Frontal cortex (tissue), 4 donors: ENCODE data around the gene GAPVD1. TPM values are rescaled to one million over a fixed set of nuclear protein-coding genes. Genes with fewer than 3 reads are reported as not detected.

ENCODE experiments used
- DNase-seq, 2 donors: peaks; one replicate each; pipeline ENCODE4 v3.0.0; 2012; ENCODE audit warnings: low spot score in 2 of 2
- FAIRE-seq: peaks from 2 replicates; lab custom pipeline; 2012; peaks lifted over from hg19 to GRCh38; lab: Jason Lieb, UNC
- total RNA-seq: library from RNA; depleted of rRNA; stranded (reverse); fragments of >200 nt; gene quantifications from one replicate; pipeline ENCODE4 v1.2.3, GENCODE V29; 2014
- donor health status: control.
- donor health status: control.
- donor health status: control.

Gene GAPVD1
- total RNA-seq, 1 donor from 2014 or later, result 74.2 TPM

DNA sequence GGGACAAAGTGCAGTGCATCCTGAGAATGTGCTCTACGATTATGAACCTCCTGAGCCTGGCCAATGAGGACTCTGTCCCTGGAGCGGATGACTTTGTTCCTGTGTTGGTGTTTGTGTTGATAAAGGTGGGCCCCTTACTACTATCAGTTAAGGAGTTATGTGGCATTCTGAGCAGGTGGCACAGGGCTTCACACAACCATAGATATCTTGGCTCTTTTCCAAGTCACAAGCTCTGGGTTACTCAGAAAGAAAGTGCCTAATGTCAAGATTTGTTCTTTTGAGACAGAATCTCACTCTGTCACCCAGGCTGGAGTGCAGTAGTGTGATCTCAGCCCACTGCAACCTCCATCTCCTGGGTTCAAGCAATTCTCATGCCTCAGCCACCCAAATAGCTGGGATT lies 99.0 kb downstream of the GAPVD1 start:
- FAIRE-seq (no peak), DNase-seq (no peak)

DNA sequence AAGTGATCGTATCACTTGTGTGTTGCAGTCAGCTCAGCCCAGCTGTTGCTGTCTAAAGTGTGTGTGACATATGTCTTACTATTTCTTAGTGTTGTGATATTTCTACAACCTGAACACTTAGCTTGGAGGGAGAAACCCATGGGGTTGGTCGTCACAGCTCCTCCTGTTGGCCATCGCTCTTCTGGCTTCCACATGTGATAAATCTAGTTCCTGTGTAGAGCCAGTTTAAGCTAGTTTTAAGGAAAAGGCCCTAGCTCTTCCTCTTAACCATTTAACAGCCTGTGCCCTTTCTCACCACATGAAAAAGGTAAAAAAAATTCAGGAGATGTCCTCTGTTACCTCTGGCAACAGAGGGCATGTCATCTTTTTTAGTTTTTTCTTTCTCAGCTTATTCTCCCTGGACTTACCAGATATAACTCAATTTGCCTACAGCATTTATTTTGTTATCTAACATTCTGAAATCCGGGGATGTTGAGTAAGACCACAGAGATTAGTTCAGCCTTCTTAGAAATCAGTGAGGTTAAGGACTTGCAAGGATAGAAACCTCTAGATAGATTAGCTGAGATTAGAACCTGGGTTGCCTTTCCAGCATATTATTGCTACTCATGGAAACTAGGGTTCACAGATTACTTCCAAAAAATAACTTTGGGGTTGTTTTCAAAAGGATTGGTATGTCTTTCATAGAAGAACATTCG lies 100.4 kb downstream of the GAPVD1 start:
- DNase-seq (no peak), FAIRE-seq (no peak)

DNA sequence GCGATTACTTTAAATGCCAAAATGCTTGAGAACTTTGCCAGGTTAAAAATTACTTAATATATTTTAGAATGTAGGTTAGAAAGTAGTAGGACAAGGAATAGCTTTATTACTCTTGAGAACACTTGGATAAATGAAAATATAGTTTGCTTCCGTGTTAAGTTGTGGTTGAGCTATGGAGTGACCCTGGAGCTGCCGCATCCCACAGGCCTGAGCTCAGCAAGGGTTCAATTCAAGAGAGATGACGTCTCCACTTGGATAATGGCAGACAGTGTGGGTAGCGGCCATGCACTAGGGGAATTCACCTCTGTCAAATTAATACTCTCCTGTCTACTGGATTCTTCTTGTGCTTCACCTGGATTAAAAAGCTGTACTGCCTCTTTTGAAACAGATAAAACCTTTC lies 105.0 kb downstream of the GAPVD1 start:
- DNase-seq, result no peak
- FAIRE-seq, result no peak

DNA sequence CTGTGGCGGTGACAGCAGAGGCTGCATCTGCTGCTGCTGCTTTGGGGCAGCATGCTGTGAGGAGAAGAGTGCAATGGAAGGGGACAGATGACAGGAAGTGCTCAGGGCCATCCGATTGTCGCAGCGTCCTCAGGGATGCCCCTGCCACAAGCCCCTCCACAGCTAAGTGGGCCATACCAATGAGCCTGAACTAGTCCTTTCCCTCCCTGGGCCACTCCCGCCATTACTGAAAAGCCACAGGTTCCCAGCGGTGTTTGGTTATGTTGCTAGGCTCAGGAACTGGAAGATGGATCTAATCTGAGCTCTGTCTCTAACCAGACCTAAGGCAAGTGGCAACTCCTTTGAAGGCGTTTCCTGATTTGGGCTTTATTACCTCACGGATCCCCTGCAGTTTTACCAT lies 109.2 kb downstream of the GAPVD1 start:
- no peak for FAIRE-seq
- DNase-seq, result no peak

DNA sequence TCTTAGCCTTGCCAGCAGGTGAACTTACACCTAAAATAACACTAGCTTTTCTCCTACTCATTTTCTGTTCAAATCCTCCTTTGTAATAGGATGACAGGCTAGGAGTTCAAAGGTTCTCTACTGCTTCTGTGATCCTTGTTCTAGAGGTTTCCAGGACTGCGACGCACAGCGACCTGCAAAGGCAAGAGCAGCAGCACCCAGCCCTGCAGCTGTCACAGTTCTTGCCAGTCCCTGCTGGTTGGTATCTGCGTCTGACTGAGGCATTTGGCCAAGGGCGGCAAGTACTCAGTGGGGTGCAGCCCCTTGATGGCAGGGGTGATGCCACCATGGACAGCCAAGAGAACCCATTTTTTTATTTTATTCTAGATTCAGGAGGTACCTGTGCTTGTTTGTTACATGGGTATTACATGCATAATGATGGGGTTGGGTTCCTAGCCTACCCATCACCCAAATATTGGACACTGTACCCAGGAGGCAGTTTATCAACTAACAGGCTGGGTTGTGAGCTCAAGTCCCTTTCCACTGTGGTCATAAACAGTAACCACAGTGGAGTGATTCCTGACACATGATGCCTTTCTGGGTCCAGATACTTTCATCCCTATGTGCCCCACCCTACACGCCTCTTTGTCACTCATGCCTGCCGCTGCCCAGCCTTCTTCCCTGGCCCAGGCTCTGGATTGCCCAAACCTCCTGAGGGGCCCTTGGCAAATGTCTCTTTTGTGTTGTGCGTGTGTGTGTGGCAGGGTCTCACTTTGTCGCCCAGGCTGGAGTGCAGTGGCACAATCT lies 111.0 kb downstream of the GAPVD1 start:
- DNase-seq (no peak), FAIRE-seq (no peak)

DNA sequence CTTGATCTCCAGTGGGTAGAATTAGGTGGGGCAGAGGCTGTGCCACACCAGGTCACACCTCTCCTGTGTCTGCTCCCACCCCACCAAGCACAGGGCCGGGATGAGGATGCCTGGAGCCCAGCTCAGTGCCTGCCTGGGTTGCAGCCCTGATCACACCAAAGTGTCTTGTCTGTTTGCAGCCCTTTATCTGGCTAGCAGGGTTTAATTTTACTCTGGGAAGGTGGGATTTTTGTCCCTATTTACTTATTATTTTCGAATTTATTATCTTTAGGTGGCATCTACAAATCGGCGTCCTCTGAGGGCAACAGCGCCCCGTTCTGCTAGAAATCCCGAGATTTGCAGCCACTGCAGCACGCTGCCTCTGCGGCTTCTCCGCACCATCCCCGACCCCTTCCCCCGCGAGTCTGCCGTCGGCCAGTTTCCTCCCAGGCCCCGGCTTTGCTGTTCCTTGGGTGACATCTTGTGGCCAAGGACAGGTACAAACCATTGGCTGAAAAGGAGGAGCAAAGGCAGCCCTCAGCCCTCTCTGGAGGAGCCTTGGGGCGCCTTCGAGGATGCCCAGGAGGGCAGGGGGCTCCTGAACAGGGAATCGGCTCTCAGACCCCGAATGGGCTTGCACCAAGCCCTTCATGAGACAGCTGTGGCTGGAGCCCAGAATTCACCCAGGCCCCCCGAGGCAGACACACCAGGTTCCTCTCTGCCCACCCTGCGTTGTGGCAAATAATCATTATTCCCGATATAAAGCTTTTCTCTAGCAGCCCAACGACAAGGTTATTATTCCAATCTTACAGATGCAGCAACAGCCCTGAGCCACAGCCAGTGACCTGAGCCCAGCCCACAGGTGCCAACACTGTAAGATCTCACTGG lies 113.0 kb downstream of the GAPVD1 start:
- DNase-seq (peak; percentile 42 to 83), FAIRE-seq (no peak)

DNA sequence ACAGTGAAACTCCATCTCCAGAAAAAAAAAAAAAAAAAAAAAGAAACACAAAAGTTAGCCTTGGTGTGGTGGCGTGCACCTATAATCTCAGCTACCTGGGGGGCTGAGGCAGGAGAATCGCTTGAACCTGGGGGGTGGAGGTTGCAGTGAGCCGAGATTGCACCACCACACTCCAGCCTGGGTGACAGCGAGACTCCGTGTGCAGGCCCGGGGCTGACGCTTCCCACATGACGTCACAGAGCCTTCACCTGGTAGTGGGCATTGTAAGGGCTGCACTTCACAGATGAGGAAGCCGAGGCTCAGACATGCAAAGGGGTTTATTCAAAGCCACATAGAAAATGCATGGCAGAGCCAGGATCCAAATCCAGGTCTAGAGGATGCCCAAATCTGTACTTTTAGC lies 114.2 kb downstream of the GAPVD1 start:
- DNase-seq (no peak), FAIRE-seq (no peak)

DNA sequence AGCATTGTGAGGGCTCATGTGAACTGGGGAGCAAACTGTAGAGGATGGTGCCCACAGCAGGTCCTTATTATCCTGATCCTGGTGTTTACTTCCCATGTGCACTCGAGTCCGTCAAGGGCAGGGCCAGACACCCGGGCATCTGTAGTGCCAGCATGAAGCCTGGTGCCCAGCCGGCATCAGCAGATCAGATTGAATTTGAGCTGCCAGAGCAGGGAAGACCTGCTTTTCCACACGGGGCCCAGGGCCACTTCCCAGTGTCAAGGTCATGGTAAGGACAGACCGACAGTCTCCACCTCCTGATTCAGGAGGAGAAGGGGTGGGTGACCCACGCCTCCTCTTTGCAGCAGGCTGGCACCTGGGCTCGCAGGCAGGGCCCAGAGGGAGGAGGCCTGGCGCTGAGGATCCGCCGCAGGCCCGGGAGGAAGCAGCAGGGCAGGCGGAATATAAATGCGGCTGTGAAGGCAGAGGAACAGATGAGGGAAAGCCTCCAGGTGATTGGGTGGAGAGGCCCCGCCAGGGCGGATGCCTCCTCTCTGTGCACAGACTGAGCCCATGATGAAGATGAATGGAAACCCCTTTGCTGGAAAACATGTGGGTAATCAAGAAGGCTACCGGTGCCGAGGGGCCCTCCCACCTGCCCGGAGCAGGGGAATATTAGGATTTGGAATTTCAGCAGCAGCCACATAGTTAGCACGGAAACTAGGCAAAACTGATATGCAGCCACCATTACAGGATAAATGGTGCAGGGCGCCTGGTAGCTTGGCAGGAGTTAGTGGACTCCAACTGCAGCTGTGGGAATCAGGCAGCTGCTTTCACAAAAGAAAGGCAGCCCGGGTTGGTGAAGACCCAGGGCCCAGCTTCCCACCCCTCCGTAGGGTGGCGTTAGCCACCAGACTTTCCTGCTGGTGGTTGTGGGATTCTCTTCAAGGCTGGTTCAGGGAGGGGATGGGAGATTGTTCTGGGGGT lies 114.9 kb downstream of the GAPVD1 start:
- FAIRE-seq (no peak), DNase-seq (no peak)

DNA sequence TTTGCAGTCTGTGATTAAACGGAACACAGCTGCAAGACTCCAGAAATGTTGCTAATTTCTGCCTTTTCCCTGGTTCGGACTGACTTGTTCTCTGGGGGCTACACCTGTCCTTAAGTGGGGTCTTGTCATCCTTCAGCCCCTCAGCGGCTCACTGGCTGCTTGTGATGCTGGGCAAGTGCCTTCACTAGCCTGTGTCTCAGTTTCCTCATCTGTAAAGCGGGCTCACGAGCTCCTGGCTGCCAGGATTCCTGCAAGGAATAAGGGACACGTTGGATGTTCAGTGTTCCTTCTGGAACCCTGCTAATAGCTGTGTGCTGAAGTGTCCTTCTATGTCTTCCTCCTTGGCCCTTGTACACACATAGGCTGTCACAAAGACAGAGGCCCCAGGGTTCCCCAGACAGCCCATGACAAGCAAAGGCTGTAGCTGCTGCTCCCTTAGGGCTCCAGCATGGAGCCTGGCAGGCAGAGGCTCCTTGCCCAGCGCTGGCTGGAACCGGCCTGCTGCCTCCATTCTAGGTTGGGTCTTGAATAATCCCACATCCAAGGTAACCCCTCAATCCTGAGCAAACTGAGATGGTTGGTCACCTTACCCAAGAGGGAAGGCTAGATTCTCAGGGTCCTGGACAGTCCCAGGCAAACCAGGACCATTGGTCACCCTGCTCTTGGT lies 116.1 kb downstream of the GAPVD1 start:
- FAIRE-seq (no peak), DNase-seq (no peak)

DNA sequence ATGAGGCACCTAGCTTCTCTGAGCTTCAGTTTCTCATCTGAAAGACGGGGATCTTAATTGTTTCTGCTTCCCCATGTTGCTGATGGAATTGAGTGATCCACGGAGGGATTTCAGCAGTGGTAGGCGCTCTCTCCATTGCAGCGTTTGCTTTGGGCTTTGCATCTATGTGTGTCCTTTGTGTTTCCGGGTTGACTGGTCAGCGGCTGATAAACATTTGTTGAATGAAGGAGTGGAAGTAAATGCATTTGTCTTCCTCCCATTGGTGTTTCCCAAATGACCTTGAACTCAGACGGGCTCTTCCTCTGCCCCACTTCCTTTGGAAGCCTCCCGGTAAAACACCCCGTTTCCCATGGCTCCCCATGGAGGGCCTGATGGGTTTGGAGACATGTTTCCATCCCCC lies 117.2 kb downstream of the GAPVD1 start:
- no peak for FAIRE-seq
- DNase-seq, result no peak

DNA sequence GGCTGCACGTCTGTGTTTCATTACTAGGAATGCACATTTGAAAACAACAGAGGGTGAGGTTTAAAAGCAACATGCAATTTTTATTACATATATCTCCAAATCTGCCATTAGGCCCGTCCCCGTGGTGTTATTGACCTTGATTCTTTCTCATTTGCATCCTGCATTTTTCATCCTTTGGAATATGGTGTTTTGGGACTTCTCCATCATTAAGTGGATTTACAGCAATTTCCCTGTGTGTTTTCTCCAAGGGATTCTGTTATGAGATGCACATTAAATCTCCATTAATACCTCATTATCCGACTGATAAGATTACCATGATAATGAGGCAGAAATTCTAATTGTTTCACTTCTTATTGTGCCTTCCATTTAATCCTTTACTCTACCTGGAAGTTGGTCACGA lies 117.6 kb downstream of the GAPVD1 start:
- no peak for FAIRE-seq
- no peak for DNase-seq

DNA sequence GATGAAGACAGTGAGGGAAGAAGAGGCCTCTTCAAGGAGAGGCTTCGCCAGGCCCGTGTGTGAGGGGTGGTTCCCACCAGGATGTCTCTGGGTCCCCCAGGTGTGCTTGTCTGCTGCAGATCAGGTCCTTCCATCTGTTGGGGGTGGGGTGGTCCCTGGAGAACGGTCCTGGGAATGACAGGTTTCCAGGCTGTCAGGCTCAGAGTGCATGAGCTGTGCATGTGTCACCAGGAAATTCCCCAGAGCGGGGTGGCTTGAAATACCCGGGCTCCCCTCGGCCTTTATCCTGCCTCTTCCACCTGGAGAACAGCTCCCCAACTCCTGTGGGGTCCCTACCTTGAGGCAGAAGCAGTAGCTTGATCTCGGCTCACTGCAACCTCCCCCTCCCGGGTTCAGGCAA lies 118.8 kb downstream of the GAPVD1 start:
- no peak for FAIRE-seq

DNA sequence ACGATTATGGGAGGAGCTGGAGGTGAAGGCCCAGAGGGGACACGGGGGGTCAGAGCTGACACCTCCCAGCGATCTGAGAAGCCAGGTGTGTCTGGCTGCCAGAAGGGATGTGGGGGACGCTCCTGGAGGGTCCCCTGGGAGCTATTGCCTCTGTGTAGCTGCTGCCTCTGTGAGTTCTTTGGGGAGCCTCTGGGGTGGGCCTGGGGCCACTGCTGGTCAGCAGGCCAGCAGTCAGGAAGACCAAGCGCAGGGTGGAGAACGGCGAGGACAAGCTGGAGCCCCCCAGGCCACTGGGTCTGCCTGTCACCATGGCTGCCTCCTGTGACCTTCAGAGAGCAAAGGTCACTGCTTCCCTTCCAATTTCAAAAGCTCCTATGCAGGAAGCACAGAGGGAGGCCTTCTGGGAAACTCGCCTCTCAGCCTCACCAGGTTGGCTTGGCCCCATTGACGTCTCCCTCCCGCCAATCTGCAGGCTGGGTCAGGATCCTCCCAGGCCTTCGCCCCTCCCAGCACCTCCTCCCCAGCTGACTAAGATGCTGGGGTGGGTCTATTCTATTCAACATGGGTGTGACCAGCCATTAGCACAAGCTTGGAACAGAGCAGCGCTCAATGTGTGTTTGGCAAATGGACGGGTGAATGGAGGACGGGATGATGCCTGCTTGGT lies 126.4 kb downstream of the GAPVD1 start:
- DNase-seq, result no peak
- FAIRE-seq, result no peak

More for the DNA sequence above, 118.8 kb downstream of the GAPVD1 start:
- no peak for DNase-seq

DNA sequence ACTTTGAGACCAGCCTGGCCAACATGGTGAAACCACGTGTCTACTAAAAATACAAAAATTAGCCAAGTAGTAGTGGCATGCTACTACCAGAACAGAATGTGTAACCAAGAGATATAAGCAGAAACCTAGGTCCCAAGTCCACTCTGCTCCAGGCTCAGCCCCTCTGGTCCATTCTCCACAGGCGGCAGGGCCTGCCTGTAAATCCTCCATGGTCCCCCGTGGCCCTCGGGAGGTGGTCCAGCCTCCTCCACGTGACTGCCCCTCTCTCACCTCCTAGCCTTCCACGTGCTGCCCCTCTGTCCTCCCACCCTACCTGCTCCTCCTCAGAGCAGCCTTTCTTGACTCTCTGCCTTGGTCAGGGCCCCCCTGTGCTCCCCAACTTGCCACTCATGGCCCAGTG lies 127.4 kb downstream of the GAPVD1 start:
- FAIRE-seq, result no peak
- DNase-seq, result no peak

DNA sequence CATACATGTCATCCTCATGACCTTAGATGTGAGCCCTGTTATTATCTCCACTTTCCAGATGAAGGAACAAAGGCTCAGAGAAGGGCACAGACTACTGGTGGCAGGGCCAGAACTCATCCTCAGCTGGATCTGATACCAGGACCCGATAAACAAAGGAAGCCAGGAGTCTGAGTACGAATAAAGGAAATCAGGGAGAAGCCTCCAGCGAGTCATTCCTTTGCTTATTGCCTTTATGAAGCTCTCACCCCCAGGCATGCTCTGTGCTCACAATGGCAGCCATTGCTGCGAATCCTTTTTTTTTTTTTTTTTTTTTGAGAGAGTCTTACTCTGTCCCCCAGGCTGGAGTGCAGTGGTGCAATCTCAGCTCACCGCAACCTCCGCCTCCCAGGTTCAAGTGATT lies 130.1 kb downstream of the GAPVD1 start:
- FAIRE-seq (no peak), DNase-seq (no peak)

DNA sequence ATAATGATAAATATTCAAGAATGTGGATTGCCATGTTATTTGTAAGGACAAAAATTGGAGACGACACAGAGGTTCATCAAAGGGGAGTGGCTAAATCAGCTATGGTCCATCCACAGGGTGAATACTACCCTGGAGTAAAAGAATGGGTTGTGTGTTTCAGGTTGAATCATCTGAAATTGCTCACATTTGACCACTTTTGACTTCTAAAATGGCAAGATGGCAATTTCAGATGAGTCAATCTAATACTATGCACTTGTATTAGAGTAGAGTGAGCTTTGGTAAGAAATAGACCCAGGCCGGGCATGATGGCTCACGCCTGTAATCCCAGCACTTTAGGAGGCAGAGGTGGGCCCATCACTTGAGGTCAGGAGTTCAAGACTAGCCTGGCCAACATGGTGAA lies 131.8 kb downstream of the GAPVD1 start:
- no peak for FAIRE-seq

DNA sequence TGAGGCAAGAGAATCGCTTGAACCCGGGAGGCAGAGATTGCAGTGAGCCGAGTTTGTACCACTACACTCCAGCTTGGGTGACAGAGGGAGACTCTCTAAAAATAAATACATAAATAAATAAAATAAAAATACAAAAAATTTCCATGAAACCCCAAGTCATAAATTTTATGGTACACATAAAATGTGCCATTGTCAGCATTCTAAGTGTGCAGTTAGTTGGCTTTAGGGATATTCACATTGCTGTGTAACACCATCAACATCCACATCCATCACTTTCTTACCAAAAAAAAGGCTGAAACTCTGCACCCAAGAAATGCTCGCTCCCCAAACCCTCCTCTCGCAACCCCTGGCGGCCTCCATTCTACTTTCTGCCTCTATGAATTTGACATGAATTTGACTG lies 135.2 kb downstream of the GAPVD1 start:
- DNase-seq (no peak), FAIRE-seq (no peak)

More for the DNA sequence above, 131.8 kb downstream of the GAPVD1 start:
- DNase-seq, result no peak

DNA sequence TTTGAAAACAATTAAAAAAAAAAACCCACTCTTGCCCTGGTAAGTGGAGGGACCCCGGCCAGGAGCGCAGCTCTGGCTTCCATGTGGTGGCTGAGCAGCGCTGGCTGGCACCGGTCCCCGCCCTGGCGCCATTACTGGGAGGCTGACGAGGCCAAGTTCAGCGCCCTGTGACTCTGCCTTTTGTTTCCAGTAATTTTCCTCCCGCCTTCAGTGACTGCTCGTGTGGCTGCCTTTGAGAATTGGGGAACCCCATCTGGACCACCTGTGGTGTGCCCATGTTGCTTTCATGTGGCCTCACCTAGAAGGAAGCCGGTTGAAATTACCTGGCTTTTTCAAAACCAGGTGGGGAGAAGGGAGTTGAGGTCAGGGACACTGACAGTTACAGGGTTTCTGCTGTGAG lies 136.1 kb downstream of the GAPVD1 start:
- FAIRE-seq, result no peak
- no peak for DNase-seq
